ENCODE measurements around the gene CLEC4E. TPM values are rescaled to one million over a fixed set of nuclear protein-coding genes. Genes with fewer than 3 reads are reported as not detected.

Gene CLEC4E
- total RNA-seq, 1 experiment from 2014 or later: not detected

DNA sequence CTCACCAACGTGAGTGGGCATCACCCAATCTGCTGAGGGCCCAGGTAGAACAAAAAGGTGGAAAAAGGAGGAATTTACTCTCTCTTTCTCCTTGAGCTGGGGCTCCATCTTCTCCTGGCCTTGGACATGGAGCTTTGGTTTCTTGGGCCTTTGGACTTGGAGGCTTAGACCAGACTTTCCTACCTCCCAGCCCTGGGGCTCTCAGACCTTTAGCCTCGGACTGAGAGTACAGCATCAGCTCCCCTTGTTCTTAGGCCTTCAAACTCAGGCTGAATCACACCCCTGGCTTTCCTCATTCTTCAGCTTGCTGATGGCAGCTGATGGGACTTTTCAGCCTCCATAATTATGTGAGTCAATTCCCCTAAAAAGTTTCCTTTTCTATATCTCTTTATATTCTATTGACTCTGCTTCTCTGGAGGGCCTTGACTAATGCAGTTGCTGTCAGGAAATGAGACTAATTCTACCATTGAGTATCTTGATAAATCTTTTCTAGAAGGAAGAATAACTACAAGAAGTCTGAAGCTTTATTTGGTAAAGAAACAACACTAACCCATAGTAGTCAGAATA lies 15.9 kb upstream of the CLEC4E start:
- DNase-seq (ENCODE audit: low read depth, low spot score) (no peak), ATAC-seq (no peak)
- H3K4me1 ChIP-seq (ENCODE audit: control insufficient read depth, insufficient read depth, low read length): no peaks in the 10 kb centered on the region
- in situ Hi-C loops (cut with HindIII; ENCODE audit: low pct_unique_long_range_greater_than_20kb, low sequenced_read_pairs) (no loop called here), intact Hi-C loops (cut with micrococcal nuclease; ENCODE audit: unreplicated experiment) (no loop called here)
- H3K36me3 ChIP-seq (ENCODE audit: control insufficient read depth, insufficient read depth, low read length): no peaks in the 10 kb centered on the region
- no peak overlapping the region for H3K27ac ChIP-seq (ENCODE audit: low read length)
- no peak overlapping the region for H3K4me3 ChIP-seq (ENCODE audit: low read depth in 2 of 2, low read length in 2 of 2)
- H3K9me3 ChIP-seq (ENCODE audit: control insufficient read depth, insufficient read depth, low read depth, low read length): no peaks in the 10 kb centered on the region
- POLR2A ChIA-PET: no interaction called here
- CTCF ChIA-PET: no interaction called here
- BruUV-seq (replicated peaks): no TSS peak
- H3K27me3 ChIP-seq (ENCODE audit: control insufficient read depth, insufficient read depth, low read length): no peaks in the 10 kb centered on the region
- TF ChIP-seq, protein P1, sequence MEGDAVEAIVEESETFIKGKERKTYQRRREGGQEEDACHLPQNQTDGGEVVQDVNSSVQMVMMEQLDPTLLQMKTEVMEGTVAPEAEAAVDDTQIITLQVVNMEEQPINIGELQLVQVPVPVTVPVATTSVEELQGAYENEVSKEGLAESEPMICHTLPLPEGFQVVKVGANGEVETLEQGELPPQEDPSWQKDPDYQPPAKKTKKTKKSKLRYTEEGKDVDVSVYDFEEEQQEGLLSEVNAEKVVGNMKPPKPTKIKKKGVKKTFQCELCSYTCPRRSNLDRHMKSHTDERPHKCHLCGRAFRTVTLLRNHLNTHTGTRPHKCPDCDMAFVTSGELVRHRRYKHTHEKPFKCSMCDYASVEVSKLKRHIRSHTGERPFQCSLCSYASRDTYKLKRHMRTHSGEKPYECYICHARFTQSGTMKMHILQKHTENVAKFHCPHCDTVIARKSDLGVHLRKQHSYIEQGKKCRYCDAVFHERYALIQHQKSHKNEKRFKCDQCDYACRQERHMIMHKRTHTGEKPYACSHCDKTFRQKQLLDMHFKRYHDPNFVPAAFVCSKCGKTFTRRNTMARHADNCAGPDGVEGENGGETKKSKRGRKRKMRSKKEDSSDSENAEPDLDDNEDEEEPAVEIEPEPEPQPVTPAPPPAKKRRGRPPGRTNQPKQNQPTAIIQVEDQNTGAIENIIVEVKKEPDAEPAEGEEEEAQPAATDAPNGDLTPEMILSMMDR (IDR thresholded peaks at IDR 0.05): no peak
- TF ChIP-seq POLR2AphosphoS5 (IDR thresholded peaks at IDR 0.05; ENCODE audit: low read depth, low read length) (no peak), SIN3A (IDR thresholded peaks at IDR 0.05; ENCODE audit: borderline replicate concordance, insufficient read depth, low read depth, low read length) (no peak), TCF7L2 (IDR thresholded peaks at IDR 0.05; ENCODE audit: low read depth, low read length) (no peak)
- TF ChIP-seq, protein P2, sequence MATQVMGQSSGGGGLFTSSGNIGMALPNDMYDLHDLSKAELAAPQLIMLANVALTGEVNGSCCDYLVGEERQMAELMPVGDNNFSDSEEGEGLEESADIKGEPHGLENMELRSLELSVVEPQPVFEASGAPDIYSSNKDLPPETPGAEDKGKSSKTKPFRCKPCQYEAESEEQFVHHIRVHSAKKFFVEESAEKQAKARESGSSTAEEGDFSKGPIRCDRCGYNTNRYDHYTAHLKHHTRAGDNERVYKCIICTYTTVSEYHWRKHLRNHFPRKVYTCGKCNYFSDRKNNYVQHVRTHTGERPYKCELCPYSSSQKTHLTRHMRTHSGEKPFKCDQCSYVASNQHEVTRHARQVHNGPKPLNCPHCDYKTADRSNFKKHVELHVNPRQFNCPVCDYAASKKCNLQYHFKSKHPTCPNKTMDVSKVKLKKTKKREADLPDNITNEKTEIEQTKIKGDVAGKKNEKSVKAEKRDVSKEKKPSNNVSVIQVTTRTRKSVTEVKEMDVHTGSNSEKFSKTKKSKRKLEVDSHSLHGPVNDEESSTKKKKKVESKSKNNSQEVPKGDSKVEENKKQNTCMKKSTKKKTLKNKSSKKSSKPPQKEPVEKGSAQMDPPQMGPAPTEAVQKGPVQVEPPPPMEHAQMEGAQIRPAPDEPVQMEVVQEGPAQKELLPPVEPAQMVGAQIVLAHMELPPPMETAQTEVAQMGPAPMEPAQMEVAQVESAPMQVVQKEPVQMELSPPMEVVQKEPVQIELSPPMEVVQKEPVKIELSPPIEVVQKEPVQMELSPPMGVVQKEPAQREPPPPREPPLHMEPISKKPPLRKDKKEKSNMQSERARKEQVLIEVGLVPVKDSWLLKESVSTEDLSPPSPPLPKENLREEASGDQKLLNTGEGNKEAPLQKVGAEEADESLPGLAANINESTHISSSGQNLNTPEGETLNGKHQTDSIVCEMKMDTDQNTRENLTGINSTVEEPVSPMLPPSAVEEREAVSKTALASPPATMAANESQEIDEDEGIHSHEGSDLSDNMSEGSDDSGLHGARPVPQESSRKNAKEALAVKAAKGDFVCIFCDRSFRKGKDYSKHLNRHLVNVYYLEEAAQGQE (IDR thresholded peaks at IDR 0.05; ENCODE audit: insufficient read depth in 1 of 2, low read depth in 2 of 2, low read length in 1 of 2): no peak

GRCh38 chr12:8554451-8555195 lies 13.9 kb upstream of the CLEC4E start:
- DNase-seq (ENCODE audit: low read depth, low spot score) (no peak), ATAC-seq (no peak)
- BruUV-seq (replicated peaks): no TSS peak
- ChIA-PET CTCF (interaction anchor here (0.9 kb wide), 1 partner anchor 10 kb away, joined by 3 read pairs; no protein-coding TSS in a partner anchor), POLR2A (no interaction called here)
- Histone ChIP-seq H3K4me1 (ENCODE audit: control insufficient read depth, insufficient read depth, low read length) (no peaks in the 10 kb centered on the region), H3K36me3 (ENCODE audit: control insufficient read depth, insufficient read depth, low read length) (no peaks in the 10 kb centered on the region), H3K27me3 (ENCODE audit: control insufficient read depth, insufficient read depth, low read length) (no peaks in the 10 kb centered on the region), H3K9me3 (ENCODE audit: control insufficient read depth, insufficient read depth, low read depth, low read length) (no peaks in the 10 kb centered on the region), H3K27ac (ENCODE audit: low read length) (no peak overlapping the region), H3K4me3 (ENCODE audit: low read depth in 2 of 2, low read length in 2 of 2) (no peak overlapping the region)
- intact Hi-C loops (cut with micrococcal nuclease; ENCODE audit: unreplicated experiment): no loop called here
- in situ Hi-C loops (cut with HindIII; ENCODE audit: low pct_unique_long_range_greater_than_20kb, low sequenced_read_pairs): no loop called here
- TF ChIP-seq, protein P2 (IDR thresholded peaks at IDR 0.05; ENCODE audit: insufficient read depth in 1 of 2, low read depth in 2 of 2, low read length in 1 of 2): no peak
- no peak for TF ChIP-seq TCF7L2 (IDR thresholded peaks at IDR 0.05; ENCODE audit: low read depth, low read length)
- TF ChIP-seq POLR2AphosphoS5 (IDR thresholded peaks at IDR 0.05; ENCODE audit: low read depth, low read length): no peak
- TF ChIP-seq SIN3A (IDR thresholded peaks at IDR 0.05; ENCODE audit: borderline replicate concordance, insufficient read depth, low read depth, low read length): no peak
- TF ChIP-seq, protein P1 (IDR thresholded peaks at IDR 0.05): no peak
